Fibroblast of villous mesenchyme (primary cell): ENCODE measurements around the gene DCTN5. TPM values are rescaled to one million over a fixed set of nuclear protein-coding genes. Genes with fewer than 3 reads are reported as not detected.
A peak's percentile ranks its signal among the peaks of the same experiment; 100 is the strongest.

Experiments used
- DNase-seq: peaks from one replicate; pipeline ENCODE4 v3.0.0-alpha.2; 2010; ENCODE audit warnings: low read depth
- H3K4me3 ChIP-seq: 2 replicates; pipeline ENCODE4 v1.5.1; 2011; ENCODE audit warnings: low read depth, mild to moderate bottlenecking, low read length
- CTCF ChIP-seq: IDR thresholded peaks from 2 replicates; pipeline ENCODE4 v1.5.1; 2012; ENCODE audit warnings: low read depth, mild to moderate bottlenecking, low read length; ENCODE audit not compliant: insufficient read depth
- total RNA-seq: library from RNA; depleted of rRNA; stranded (reverse); fragments of >200 nt; gene quantifications from 2 replicates; pipeline ENCODE4 v1.2.3, GENCODE V29; 2012

DCTN5 gene
- total RNA-seq, 1 donor: 47.1 TPM

- DNase-seq: no peak
- TF ChIP-seq CTCF: no peak
- H3K4me3 ChIP-seq: no peak overlapping the region
Measured at GRCh38 chr16:23634461-23635036, 6.7 kb upstream of the DCTN5 start.

GRCh38 chr16:23635958-23636357 is 5.3 kb upstream of the DCTN5 start:
- DNase-seq: peak; percentile 5
- TF ChIP-seq CTCF: no peak
- no peak overlapping the region for H3K4me3 ChIP-seq

GRCh38 chr16:23640615-23640930 is 693 bp upstream of the DCTN5 start:
- no peak for TF ChIP-seq CTCF
- H3K4me3 ChIP-seq: peak overlapping the region; percentile 97
- no peak for DNase-seq

- H3K4me3 ChIP-seq: peak overlapping the region; percentile 97
- TF ChIP-seq CTCF: no peak
- no peak for DNase-seq
Measured at GRCh38 chr16:23642246-23642774, 1.0 kb downstream of the DCTN5 start.

- TF ChIP-seq CTCF: no peak
- no peak for DNase-seq
- no peak overlapping the region for H3K4me3 ChIP-seq
Measured at GRCh38 chr16:23650674-23651416, 9.6 kb downstream of the DCTN5 start.

GRCh38 chr16:23651943-23652468 is 10.7 kb downstream of the DCTN5 start:
- H3K4me3 ChIP-seq: no peak overlapping the region
- TF ChIP-seq CTCF: no peak
- DNase-seq: no peak
